Activated T-helper 2 cell treated with anti-CD3 and anti-CD28 coated beads, Interferon-gamma antibody, Interleukin-2, Interleukin-4, amounts not matched to agents 10 μg/mL and 5 μg/mL and 100 μg/mL, durations not matched to agents 14 hours and 24 hours and 36 hours (primary cell): Measurements from ENCODE around the gene PRSS57. TPM values are rescaled to one million over a fixed set of nuclear protein-coding genes. Genes with fewer than 3 reads are reported as not detected.
"Not testable (repeated sequence)": the region's sequence is repeated elsewhere in the genome, so short reads cannot be mapped to it uniquely, and the experiment has no call there.

Experiments used
- DNase-seq: peaks from one replicate; pipeline ENCODE4 v3.0.0; 2021; ENCODE audit warnings: low spot score
- H3K27ac Mint-ChIP-seq: one replicate; pipeline ENCODE4 v1.8.0; 2021; ENCODE audit warnings: mixed read lengths
- H3K27me3 Mint-ChIP-seq: one replicate; pipeline ENCODE4 v1.8.0; 2021; ENCODE audit warnings: low read depth, mixed read lengths
- H3K36me3 Mint-ChIP-seq: one replicate; pipeline ENCODE4 v1.8.0; 2021; ENCODE audit warnings: low read depth, mixed read lengths
- H3K4me1 Mint-ChIP-seq: one replicate; pipeline ENCODE4 v1.8.0; 2021; ENCODE audit warnings: low read depth, mixed read lengths
- H3K4me3 Mint-ChIP-seq: one replicate; pipeline ENCODE4 v1.8.0; 2021; ENCODE audit warnings: low read depth, mild to moderate bottlenecking, moderate library complexity, mixed read lengths
- H3K9me3 Mint-ChIP-seq: one replicate; pipeline ENCODE4 v1.8.0; 2021; ENCODE audit warnings: mixed read lengths
- intact Hi-C: fragments of 100-400 bp; cut with micrococcal nuclease; formaldehyde crosslinking; loops from one replicate; pipeline ENCODE4 v1.15.1; 2023
- total RNA-seq: library from RNA; stranded (reverse); gene quantifications from 2 replicates; pipeline ENCODE4 v1.2.3, GENCODE V29; 2022

The PRSS57 gene
- total RNA-seq, 1 donor from 2014 or later, result not detected

DNA sequence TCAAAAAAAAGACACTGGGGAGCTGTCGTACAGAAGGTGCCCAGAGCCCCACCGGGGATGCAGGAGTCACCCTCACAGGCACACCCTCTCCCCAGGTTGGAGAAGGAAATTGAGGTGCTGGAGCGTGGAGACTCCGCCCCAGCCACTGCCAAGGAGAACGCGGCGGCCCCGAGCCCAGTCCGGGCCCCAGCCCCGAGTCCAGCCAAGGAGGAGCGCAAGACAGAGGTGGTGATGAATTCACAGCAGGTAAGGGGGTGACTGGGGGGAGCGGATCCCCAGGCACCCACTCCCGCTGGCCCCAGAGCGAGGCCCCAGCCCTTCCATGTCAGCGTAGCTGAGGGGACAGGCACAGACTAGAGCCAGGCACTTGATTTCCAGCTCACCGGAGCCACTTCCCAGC, 35.7 kb upstream of the PRSS57 start:
- Mint-ChIP-seq H3K4me1 (peaks cover 9% of the 10 kb centered on the region), H3K36me3 (no peaks in the 10 kb centered on the region), H3K27ac (no peak overlapping the region), H3K4me3 (no peak overlapping the region), H3K27me3 (no peaks in the 10 kb centered on the region), H3K9me3 (no peaks in the 10 kb centered on the region)
- intact Hi-C loops, result no loop called here
- DNase-seq, result no peak

DNA sequence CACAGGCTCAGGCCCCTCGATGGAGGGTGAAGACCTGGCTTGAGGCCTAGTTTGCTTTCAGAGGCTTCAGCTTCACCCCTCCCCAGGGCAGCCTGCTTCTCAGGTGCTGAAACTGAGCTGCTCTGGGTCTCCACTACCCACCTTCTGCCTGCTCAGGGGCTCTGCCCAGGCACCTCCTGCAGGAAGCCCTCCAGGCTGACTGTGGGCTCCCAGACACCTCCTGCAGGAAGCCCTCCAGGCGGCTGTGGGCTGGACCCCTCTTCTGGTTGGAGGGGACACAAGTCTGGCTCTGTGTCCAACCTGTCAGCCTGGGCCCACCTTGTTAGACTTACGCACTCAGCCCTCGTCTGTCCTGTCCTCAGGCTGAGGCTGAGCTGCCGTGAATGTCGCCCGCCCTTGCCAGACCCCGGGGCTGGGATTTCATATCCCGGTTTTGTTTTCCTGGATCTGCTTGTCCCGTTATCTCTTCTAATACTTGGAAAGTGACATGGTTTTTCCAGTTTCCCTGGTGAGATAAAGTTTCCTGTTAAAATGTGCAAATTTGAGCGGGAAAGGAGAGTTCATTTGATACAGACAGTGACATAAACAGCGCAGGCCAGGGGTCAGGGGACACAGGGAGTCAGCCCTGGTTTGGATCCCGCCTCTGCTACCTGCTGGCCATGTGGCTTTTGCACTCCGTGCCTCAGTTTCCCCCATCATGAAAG, 34.9 kb upstream of the PRSS57 start:
- peaks cover 9% of the 10 kb centered on the region for H3K4me1 Mint-ChIP-seq
- H3K4me3 Mint-ChIP-seq, result no peak overlapping the region
- intact Hi-C loops, result no loop called here
- no peaks in the 10 kb centered on the region for H3K27me3 Mint-ChIP-seq
- no peaks in the 10 kb centered on the region for H3K9me3 Mint-ChIP-seq
- DNase-seq, result no peak
- no peak overlapping the region for H3K27ac Mint-ChIP-seq
- no peaks in the 10 kb centered on the region for H3K36me3 Mint-ChIP-seq

DNA sequence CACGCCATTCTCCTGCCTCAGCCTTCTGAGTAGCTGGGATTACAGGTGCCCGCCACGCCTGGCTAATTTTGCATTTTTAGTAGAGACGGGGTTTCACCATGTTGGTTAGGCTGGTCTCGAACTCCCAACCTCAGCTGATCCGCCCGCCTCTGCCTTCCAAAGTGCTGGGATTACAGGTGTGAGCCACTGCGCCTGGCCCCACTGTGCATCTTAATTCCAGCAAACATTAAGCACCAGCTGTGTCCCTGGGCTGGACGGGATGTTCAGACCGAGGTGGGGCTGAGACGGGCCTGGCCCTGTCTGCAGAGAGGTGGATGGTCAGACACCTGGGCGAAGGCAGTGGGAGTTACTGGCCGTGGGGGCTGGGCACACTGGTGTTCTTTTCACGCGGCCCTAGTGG, 34.3 kb upstream of the PRSS57 start:
- DNase-seq, H3K36me3 Mint-ChIP-seq, H3K27me3 Mint-ChIP-seq, intact Hi-C loops, H3K4me1 Mint-ChIP-seq, H3K9me3 Mint-ChIP-seq, H3K4me3 Mint-ChIP-seq, H3K27ac Mint-ChIP-seq: not testable (repeated sequence)

DNA sequence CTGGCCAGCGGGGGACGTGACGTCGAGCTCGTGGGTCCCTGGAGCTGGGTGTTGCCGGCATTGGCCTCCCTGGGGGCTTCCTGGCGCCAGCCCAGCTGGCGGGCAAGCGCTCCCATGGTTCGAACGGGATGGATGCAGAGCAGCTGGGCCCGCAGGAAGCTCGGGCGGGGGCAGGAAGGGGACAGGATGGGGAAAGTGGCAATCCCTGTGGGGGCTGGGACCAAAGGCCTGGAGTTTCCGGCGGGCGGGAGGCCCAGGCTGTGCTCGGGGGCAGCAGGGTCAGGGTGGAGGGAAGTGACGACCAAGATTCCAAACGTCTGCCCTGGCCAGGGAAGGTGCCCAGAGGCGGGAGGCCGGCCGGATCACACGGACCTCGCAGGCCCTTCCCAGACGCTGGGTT, 32.8 kb upstream of the PRSS57 start:
- no peak overlapping the region for H3K4me3 Mint-ChIP-seq
- H3K4me1 Mint-ChIP-seq, result peaks cover under 1% of the 10 kb centered on the region
- DNase-seq, result no peak
- H3K27ac Mint-ChIP-seq, result no peak overlapping the region
- H3K27me3 Mint-ChIP-seq, result no peaks in the 10 kb centered on the region
- intact Hi-C loops, result no loop called here
- no peaks in the 10 kb centered on the region for H3K36me3 Mint-ChIP-seq
- no peaks in the 10 kb centered on the region for H3K9me3 Mint-ChIP-seq

DNA sequence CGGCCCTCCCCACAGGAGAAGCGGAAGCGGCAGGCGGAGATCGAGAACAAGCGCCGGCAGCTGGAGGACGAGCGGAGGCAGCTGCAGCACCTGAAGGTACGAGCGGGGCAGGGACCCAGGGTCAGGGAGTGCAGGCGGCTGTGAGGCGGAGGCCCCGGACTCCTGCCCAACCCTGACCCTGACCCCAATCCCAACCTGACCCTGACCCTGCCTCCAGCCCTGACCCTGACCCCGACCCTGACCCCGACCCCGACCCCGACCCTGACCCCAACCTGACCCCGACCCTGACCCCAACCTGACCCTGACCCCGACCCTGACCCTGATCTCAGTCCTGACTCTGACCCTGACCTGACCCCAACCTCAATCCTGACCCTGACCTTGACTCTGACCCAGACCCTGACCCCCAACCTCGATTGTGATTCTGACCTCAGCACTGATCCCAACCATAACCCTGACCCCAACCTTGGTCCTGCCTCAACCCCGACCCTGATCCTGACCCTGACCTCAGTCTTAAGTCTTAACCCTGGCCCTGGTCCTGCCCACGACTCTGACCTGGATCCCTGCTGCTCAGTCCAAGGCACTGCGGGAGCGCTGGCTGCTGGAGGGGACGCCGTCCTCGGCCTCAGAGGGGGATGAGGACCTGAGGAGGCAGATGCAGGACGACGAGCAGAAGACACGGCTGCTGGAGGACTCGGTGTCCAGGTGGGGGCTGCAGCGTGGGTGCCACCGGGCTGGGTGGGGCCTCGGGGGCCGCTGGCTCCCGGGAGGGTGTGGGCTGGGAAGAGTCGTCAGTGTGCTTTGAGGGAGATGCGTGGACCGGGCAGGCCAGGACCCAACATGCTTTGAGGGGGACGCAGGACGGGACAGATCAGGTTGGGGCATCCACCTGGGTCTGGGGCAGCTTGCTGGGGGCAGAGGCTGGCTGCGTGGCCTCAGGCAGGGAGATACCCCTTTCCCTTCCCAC, 32.0 kb upstream of the PRSS57 start:
- Mint-ChIP-seq H3K27me3 (no peaks in the 10 kb centered on the region), H3K36me3 (no peaks in the 10 kb centered on the region), H3K4me1 (no peaks in the 10 kb centered on the region), H3K27ac (no peak overlapping the region), H3K4me3 (no peak overlapping the region), H3K9me3 (no peaks in the 10 kb centered on the region)
- intact Hi-C loops, result no loop called here
- no peak for DNase-seq

DNA sequence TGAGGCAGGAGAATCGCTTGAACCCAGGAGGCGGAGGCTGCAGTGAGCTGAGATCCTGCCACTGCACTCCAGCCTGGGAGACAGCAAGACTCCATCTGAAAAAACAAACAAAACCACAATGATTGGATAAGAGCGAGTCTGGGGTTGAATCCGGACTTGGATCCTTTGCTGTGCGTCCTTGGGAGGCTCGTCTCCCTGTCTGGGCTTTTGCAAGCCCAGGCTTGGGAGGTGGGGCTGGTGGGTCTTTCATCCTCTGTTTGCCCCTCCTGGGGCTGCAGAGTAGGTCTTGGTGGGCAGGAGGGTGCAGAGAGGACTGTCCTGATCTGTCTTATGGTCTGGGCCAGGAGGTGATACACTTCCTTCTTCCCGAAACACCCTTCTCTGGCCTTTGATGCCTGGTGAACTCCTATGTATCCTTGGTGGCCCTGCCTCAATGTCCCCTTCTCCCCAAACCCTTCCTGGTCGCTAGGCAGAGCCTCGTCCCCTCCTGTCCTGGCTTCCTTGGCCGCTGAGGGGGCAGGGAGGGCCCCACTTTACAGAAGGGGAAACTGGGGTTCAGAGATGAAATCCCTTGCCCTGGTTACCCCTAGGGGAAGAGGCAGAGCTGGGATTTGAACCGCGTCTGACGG, 30.3 kb upstream of the PRSS57 start:
- Mint-ChIP-seq H3K9me3 (no peaks in the 10 kb centered on the region), H3K4me1 (no peaks in the 10 kb centered on the region), H3K27me3 (peaks cover 2% of the 10 kb centered on the region), H3K36me3 (no peaks in the 10 kb centered on the region), H3K27ac (no peak overlapping the region), H3K4me3 (no peak overlapping the region)
- DNase-seq, result no peak
- intact Hi-C loops, result no loop called here

DNA sequence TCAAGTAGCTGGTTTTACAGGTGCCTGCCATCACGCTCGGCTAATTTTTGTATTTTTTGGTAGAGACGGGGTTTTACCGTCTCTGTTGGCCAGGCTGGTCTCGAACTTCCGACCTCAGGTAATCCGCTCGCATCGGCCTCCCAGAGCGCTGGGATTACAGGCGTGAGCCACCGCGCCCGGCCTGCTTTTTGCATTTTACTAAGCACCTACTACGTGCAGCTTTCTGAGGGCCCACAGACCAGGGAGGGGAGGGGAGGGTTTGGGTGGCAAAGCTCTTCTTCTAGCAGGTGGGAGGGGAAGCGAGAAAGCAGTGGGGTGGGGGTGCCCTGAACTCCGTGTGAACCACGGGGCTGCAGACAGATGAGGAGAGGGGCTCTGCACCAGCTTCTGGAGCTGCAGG, 28.5 kb upstream of the PRSS57 start:
- Mint-ChIP-seq H3K27ac (no peak overlapping the region), H3K4me3 (no peak overlapping the region), H3K36me3 (no peaks in the 10 kb centered on the region), H3K4me1 (no peaks in the 10 kb centered on the region), H3K9me3 (no peaks in the 10 kb centered on the region), H3K27me3 (peaks cover 3% of the 10 kb centered on the region)
- intact Hi-C loops, result no loop called here
- no peak for DNase-seq

DNA sequence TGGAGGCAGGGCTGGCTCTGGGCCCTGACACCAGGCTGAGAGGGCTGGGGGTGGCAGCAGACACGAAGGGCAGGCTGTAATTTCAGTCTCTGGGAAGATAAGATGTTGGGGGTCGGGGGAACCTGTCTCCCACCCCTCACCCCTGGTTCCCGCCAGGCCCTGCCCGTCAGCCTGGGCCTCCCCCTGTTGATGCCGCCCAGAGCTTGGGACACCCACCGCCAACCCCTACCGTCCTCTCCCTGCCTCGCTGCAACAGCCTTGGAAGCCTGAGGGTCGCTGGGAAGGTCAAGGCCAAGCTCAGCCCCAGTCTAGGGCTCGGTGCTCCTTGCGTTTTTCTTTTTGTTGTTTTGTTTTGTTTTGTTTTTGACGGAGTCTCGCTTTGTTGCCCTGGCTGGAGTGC, 28.0 kb upstream of the PRSS57 start:
- intact Hi-C loops, result no loop called here
- Mint-ChIP-seq H3K9me3 (no peaks in the 10 kb centered on the region), H3K27me3 (peaks cover 5% of the 10 kb centered on the region), H3K36me3 (no peaks in the 10 kb centered on the region), H3K27ac (no peak overlapping the region), H3K4me1 (no peaks in the 10 kb centered on the region), H3K4me3 (no peak overlapping the region)
- no peak for DNase-seq

DNA sequence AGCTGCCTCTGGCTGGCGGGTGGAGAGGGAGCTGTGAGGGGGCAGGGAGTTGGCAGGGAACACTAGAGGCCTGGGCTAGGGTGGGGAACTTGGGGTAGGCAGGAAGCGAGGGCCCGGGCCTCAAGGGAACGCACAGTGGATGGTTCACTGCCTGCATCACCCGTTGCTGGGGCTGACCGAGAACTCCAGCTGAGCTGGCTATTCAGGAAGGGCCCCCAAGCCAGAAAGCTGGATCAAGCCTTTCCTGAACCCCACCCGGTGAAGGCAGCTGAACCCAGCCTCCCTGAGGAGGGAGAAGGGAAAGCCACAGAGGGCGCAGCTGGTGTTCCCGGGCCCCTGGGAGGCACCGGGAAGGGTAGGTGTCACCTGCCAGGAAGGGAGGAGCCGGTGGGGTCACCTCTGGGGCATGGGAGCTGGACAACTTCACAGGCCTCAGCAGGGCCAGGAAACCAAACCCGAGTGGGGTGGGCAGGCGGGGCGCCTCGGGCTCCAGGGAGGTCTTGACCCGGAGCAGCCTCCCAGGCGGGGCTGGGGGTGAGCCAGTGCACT, 27.4 kb upstream of the PRSS57 start:
- intact Hi-C loops, result no loop called here
- Mint-ChIP-seq H3K36me3 (no peaks in the 10 kb centered on the region), H3K9me3 (no peaks in the 10 kb centered on the region), H3K27ac (no peak overlapping the region), H3K4me3 (no peak overlapping the region), H3K27me3 (peaks cover 7% of the 10 kb centered on the region), H3K4me1 (no peaks in the 10 kb centered on the region)
- no peak for DNase-seq

DNA sequence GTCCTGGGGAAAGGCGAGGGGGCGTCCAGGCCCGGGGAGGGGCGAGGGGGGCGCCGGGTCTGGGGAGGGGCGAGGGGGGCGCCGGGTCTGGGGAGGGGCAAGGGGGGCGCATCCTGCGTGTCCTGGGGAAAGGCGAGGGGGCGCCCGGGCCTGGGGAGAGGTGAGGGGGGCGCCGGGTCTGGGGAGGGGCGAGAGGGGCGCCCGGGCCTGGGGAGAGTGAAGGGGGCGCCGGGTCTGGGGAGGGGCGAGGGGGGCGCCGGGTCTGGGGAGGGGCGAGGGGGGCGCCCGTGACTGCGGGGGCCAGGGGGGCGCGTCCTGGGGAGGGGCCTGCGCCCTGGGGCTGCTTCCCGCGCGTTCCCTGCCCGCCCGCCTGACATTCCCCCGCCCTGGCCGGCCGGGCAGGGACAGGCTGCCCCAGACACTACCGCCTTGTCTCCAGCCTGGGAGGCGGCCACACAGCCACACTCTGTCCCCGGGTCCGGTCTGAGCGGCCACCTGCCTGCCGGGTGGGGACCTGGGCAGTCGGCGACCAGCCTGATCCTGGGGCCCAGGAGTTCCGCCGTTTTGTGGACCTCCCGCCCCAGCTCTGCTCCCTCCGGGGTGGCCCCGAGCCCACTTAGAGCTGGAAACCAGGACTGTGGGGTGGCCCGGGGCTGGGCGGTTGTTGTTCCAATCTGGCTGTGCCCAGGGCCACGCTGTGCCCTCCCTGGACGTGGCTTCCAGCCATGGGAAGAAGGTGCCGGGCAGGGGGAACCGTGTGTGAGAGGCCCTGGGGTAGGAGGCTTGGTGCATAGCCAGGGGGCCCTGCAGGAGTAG, 25.3 kb upstream of the PRSS57 start:
- H3K36me3 Mint-ChIP-seq, result no peaks in the 10 kb centered on the region
- intact Hi-C loops, result no loop called here
- H3K27me3 Mint-ChIP-seq, result peaks cover 11% of the 10 kb centered on the region
- DNase-seq, result no peak
- no peak overlapping the region for H3K27ac Mint-ChIP-seq
- no peaks in the 10 kb centered on the region for H3K4me1 Mint-ChIP-seq
- H3K9me3 Mint-ChIP-seq, result peaks cover 5% of the 10 kb centered on the region
- no peak overlapping the region for H3K4me3 Mint-ChIP-seq

DNA sequence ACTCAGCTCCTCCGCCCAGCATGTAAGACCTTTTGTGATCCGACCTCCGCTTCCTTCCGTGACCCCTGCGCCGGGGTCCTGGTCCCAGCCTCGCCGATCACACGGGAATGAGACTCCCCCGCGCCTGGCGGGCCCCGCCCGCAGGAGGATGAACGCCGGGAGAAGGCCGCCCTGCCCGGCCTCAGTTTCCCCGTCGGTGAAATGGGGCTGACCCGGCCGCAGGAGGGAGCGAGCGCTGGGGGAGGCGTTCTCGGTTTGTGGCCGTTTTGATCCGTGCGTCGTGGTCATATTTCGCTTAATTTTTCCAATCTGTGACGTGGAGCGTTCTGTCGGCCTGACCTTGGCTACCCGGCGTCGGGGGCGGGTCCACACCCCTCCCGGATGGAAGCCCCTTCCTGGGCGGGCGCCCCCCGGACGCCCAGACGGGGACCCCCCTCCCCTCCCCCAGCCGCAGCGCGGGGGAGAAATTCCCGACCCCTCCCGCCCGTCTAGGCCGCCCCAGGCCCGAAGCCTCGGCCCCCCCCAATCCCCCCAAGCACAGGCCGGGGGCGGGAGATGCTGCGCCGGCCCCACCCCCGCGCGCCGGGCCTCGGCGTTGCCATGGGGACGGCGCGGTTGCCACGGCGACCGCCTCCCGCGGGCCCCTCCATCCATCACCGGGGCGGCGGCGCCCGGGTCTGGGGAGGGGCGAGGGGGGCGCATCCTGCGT, 24.5 kb upstream of the PRSS57 start:
- Mint-ChIP-seq H3K36me3 (no peaks in the 10 kb centered on the region), H3K4me3 (no peak overlapping the region), H3K27ac (no peak overlapping the region), H3K4me1 (no peaks in the 10 kb centered on the region), H3K9me3 (peaks cover 8% of the 10 kb centered on the region), H3K27me3 (peaks cover 13% of the 10 kb centered on the region)
- intact Hi-C loops, result no loop called here
- no peak for DNase-seq
